Measurements from ENCODE around the gene GALT. TPM values are rescaled to one million over a fixed set of nuclear protein-coding genes. Genes with fewer than 3 reads are reported as not detected.

GALT gene
- total RNA-seq, 1 experiment from 2014 or later: 21.3 TPM

DNA sequence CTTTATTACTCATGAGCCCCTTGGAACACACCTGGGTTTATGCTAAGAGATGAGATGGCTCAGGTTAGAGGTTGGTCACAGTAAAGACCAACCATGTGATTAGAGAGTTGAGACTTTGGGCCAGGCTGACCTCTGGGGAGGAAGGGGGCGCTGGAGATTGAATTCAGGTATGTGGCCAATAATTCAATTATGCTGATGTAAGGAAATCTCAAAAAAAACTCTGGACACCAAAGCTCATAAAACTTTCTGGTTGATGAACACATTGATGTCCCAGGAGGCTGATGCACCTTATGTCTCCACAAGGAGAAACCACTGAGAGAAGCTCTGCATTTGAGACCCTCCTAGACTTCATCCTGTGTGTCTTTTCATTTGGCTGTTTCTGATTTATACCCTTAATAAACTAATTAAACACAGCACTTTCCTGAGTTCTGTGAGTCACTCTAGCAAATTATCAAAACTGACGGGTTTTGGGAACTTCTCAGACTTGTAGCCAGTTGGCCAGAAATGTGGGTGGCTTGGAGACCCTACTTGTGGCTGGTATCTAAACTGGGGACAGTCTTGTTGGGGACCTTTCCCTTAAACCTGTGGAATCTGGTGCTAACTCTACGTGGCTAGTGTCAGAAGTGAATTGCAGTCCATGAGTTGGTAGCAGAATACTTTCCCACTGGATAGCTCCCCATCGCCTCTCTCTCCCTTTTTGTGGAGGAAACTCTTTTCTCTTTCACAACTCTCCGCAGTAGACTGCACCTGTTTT lies 23.5 kb downstream of the GALT start:
- no peaks in the 10 kb centered on the region for H3K27me3 Mint-ChIP-seq (ENCODE audit: insufficient read depth, unreplicated experiment)
- no peaks in the 10 kb centered on the region for H3K4me1 Mint-ChIP-seq (ENCODE audit: insufficient read depth, unreplicated experiment)
- peaks cover 21% of the 10 kb centered on the region for H3K36me3 Mint-ChIP-seq (ENCODE audit: insufficient read depth, unreplicated experiment)
- ChIA-PET POLR2A (no interaction called here), CTCF (interaction anchor here (0.6 to 1.3 kb wide), 2 partner anchors 33 to 323 kb away, joined by 3 to 4 read pairs; no protein-coding TSS in a partner anchor)
- BruUV-seq (replicated peaks): no TSS peak
- no peak overlapping the region for H3K4me3 Mint-ChIP-seq (ENCODE audit: unreplicated experiment)
- H3K27ac Mint-ChIP-seq (ENCODE audit: low read depth, unreplicated experiment): no peak overlapping the region
- TF ChIP-seq, protein P1, sequence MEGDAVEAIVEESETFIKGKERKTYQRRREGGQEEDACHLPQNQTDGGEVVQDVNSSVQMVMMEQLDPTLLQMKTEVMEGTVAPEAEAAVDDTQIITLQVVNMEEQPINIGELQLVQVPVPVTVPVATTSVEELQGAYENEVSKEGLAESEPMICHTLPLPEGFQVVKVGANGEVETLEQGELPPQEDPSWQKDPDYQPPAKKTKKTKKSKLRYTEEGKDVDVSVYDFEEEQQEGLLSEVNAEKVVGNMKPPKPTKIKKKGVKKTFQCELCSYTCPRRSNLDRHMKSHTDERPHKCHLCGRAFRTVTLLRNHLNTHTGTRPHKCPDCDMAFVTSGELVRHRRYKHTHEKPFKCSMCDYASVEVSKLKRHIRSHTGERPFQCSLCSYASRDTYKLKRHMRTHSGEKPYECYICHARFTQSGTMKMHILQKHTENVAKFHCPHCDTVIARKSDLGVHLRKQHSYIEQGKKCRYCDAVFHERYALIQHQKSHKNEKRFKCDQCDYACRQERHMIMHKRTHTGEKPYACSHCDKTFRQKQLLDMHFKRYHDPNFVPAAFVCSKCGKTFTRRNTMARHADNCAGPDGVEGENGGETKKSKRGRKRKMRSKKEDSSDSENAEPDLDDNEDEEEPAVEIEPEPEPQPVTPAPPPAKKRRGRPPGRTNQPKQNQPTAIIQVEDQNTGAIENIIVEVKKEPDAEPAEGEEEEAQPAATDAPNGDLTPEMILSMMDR (IDR thresholded peaks at IDR 0.05; ENCODE audit: unreplicated experiment): no peak
- intact Hi-C loops (cut with micrococcal nuclease): no loop called here
- peaks cover 7% of the 10 kb centered on the region for H3K9me3 Mint-ChIP-seq (ENCODE audit: unreplicated experiment)
- DNase-seq (ENCODE audit: unreplicated experiment): no peak

DNA sequence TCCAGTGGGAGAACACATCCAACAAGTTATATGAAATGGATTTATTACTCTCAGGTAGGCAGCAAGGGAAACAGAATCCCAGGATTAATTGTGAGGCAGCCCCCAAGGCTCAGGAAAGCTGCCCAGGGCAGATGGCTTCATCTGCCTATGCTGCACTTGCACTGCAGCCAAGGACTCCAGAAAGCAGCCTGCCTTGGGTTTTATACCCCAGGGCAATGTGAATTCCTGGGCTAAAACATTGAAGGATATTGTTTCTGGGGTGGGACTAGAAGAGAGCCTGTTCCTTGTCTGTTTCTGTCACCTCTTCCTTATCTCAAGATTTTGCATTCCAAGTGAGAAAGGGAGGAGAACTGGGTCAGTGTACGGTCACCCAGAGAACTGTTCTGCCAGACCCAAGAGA lies 24.8 kb downstream of the GALT start:
- DNase-seq (ENCODE audit: unreplicated experiment): no peak
- no peak overlapping the region for H3K27ac Mint-ChIP-seq (ENCODE audit: low read depth, unreplicated experiment)
- intact Hi-C loops (cut with micrococcal nuclease): no loop called here
- H3K4me1 Mint-ChIP-seq (ENCODE audit: insufficient read depth, unreplicated experiment): no peaks in the 10 kb centered on the region
- no peaks in the 10 kb centered on the region for H3K27me3 Mint-ChIP-seq (ENCODE audit: insufficient read depth, unreplicated experiment)
- H3K36me3 Mint-ChIP-seq (ENCODE audit: insufficient read depth, unreplicated experiment): peaks cover 12% of the 10 kb centered on the region
- H3K4me3 Mint-ChIP-seq (ENCODE audit: unreplicated experiment): no peak overlapping the region
- H3K9me3 Mint-ChIP-seq (ENCODE audit: unreplicated experiment): peaks cover 7% of the 10 kb centered on the region
- TF ChIP-seq, protein P1 (IDR thresholded peaks at IDR 0.05; ENCODE audit: unreplicated experiment): no peak
- ChIA-PET CTCF (interaction anchor here (0.5 to 1.3 kb wide), 2 partner anchors 31 to 56 kb away, joined by 3 to 4 read pairs; no protein-coding TSS in a partner anchor), POLR2A (no interaction called here)
- BruUV-seq (replicated peaks): no TSS peak

DNA sequence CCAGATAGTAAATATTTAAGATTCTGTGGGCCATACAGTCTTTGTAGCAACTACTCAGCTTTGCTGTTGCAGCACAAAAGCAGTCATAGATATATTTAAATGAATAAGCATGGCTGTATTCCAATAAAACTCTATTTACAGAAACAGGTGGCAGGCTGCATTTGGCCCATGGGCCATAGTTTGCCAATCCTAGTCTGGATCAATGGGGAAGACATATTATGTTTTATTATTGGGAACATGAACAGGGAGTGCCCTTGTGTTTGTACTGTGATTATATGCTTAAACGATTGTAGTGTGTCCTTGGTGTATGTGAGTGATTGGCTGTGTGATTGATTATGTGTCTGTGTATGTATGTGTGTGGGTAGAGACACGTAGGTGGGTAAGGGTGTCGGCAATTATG lies 28.0 kb downstream of the GALT start:
- DNase-seq (ENCODE audit: unreplicated experiment): no peak
- no peaks in the 10 kb centered on the region for H3K27me3 Mint-ChIP-seq (ENCODE audit: insufficient read depth, unreplicated experiment)
- H3K4me1 Mint-ChIP-seq (ENCODE audit: insufficient read depth, unreplicated experiment): no peaks in the 10 kb centered on the region
- ChIA-PET CTCF (interaction anchor here (0.7 to 1.8 kb wide), 3 partner anchors 28 to 820 kb away, joined by 3 to 4 read pairs (median 3); no protein-coding TSS in a partner anchor), POLR2A (interaction anchor here (0.7 kb wide), 1 partner anchor 1151 kb away, joined by 3 read pairs; no protein-coding TSS in a partner anchor)
- TF ChIP-seq, protein P1 (IDR thresholded peaks at IDR 0.05; ENCODE audit: unreplicated experiment): no peak
- H3K4me3 Mint-ChIP-seq (ENCODE audit: unreplicated experiment): no peak overlapping the region
- BruUV-seq (replicated peaks): no TSS peak
- peaks cover 1% of the 10 kb centered on the region for H3K9me3 Mint-ChIP-seq (ENCODE audit: unreplicated experiment)
- H3K27ac Mint-ChIP-seq (ENCODE audit: low read depth, unreplicated experiment): no peak overlapping the region
- H3K36me3 Mint-ChIP-seq (ENCODE audit: insufficient read depth, unreplicated experiment): peaks cover 9% of the 10 kb centered on the region
- intact Hi-C loops (cut with micrococcal nuclease): no loop called here

DNA sequence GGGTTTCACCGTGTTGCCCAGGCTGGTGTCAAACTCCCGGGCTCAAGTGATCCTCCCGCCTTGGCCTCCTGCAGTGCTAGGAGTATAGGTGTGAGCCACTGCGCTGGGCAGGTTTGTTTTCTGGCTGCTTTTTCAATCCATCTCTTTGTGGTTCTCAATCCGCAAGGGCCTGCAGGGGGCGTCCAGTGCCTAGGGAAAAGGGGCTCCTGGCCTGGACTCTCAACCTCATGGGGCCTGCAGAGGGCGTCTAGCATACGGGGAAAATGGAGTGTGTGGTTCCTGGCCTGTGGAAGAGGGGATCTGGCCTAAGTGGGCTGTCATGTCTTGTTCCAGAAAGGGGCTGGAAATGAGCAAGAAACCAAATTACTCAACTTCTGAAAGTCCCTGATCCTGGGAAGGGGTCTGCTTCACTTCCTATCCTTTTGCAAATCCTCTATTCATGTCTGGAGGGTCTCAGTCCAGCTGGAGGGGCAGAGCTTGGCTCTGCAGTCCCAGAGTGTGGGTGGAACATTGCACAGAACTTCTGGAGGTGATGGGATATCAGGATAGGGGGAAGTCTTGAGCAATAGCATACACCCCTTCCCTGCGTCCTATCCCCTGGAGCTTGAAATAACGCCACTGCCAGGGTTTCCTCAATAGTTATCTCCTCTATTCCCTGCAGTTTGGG lies 28.7 kb downstream of the GALT start:
- TF ChIP-seq, protein P1 (IDR thresholded peaks at IDR 0.05; ENCODE audit: unreplicated experiment): peak; percentile 54
- ChIA-PET POLR2A (interaction anchor here (0.7 kb wide), 1 partner anchor 1152 kb away, joined by 3 read pairs; no protein-coding TSS in a partner anchor), CTCF (interaction anchor here (0.6 to 1.8 kb wide), 6 partner anchors 27 to 820 kb away, joined by 3 to 4 read pairs (median 3); no protein-coding TSS in a partner anchor)
- no peaks in the 10 kb centered on the region for H3K4me1 Mint-ChIP-seq (ENCODE audit: insufficient read depth, unreplicated experiment)
- H3K9me3 Mint-ChIP-seq (ENCODE audit: unreplicated experiment): no peaks in the 10 kb centered on the region
- peak; percentile 69 for DNase-seq (ENCODE audit: unreplicated experiment)
- H3K27me3 Mint-ChIP-seq (ENCODE audit: insufficient read depth, unreplicated experiment): no peaks in the 10 kb centered on the region
- intact Hi-C loops (cut with micrococcal nuclease): loop anchor here (1.0 kb wide), 1 partner anchor 27 kb away; no protein-coding TSS in a partner anchor
- H3K36me3 Mint-ChIP-seq (ENCODE audit: insufficient read depth, unreplicated experiment): peaks cover 5% of the 10 kb centered on the region
- H3K4me3 Mint-ChIP-seq (ENCODE audit: unreplicated experiment): no peak overlapping the region
- H3K27ac Mint-ChIP-seq (ENCODE audit: low read depth, unreplicated experiment): no peak overlapping the region
- no TSS peak for BruUV-seq (replicated peaks)
